ENCODE data around the gene BCL6B.

Gene BCL6B

DNA sequence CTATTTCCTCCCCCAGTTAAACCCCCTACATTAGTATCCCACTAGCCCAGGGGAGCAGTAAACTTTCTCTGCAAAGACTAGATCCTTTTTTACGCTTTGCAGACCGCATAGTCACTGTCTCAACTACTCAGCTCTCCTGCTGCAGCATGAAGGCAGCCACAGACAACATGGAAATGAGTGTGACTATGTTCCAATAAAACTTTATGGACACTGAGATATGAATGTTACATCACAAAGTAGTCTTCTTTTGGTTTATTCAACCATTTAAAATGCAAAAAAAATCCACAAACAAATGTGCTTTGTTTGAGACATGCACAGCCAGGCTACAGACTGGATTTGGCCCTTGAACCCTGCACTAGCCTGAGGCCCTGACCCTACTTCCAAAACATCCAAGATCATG is 12.3 kb upstream of the BCL6B start:
- no peak for DNase-seq

DNA sequence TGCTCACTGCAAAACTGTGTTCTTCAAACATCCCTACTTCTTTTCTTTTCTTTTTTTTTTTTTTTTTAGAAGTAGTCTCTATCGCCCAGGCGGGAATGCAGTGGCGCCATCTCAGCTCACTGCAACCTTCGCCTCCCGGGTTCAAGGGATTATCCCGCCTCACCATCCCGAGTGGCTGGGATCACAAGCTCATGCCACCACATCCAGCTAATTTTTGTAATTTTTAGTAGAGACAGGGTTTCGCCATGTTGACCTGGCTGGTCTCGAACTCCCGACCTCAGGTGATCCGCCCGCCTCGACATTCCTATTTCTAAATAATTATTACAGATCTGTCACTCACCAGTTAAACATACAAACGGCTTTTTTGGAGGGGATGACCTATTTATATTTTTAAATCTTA is 11.4 kb upstream of the BCL6B start:
- DNase-seq: no peak

GRCh38 chr17:7011942-7012254 is 11.0 kb upstream of the BCL6B start:
- DNase-seq: no peak

DNA sequence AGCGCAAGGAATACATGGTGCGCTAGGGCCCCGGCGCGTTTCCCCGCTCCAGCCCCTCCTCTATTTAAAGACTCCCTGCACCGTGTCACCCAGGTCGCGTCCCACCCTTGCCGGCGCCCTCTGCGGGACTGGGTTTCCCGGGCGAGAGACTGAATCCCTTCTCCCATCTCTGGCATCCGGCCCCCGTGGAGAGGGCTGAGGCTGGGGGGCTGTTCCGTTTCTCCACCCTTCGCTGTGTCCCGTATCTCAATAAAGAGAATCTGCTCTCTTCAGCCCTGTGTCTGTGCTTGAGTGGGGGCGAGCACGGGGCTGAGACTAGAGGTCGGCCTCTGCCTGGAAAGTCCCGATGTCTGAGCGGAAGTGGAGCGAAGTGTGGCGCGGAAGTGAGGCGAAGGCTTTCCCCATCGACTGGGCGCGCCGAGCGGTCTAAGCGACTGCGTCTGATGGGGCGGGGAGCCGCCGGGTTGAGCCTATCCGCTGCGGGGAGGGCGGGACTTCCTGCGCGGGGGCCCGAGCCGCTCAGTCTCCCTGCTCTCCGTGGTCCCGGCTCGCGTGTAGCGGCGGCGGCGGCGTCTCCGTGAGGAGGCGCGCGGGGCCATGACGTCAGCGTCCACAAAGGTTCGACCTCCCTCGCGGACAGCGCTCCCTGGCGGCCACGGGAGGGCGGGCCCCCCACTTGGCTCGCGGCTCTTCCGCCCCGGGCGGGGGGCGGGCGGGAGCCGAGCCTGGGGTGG is 8.4 kb upstream of the BCL6B start:
- DNase-seq: peak; percentile 96 to 98

GRCh38 chr17:7014995-7015958 is 7.6 kb upstream of the BCL6B start:
- DNase-seq: peak; percentile 59 to 79

- no peak for DNase-seq
Measured at GRCh38 chr17:7016418-7016817, 6.4 kb upstream of the BCL6B start.

- DNase-seq: no peak
Measured at GRCh38 chr17:7016886-7017826, 5.7 kb upstream of the BCL6B start.

DNA sequence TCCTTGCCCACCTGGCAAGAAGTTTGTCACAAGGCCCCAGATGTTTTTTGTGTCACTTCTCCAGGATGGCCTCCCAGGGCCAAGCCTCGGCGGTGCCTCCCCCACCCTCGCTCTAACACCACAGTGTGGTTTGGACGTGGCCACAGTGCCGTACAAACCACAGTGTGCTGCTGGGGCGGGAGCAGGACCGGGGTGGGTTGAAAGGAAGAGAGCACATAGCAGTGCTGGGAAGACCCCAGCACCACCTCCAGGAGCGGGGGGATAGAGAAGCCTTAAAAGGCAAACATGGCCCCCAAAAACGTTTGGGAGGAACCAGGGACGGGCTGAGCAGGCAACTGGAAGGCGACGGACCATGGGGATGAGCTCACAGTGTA is 5.0 kb upstream of the BCL6B start:
- no peak for DNase-seq

- no peak for DNase-seq
Measured at GRCh38 chr17:7018331-7018964, 4.4 kb upstream of the BCL6B start.

DNA sequence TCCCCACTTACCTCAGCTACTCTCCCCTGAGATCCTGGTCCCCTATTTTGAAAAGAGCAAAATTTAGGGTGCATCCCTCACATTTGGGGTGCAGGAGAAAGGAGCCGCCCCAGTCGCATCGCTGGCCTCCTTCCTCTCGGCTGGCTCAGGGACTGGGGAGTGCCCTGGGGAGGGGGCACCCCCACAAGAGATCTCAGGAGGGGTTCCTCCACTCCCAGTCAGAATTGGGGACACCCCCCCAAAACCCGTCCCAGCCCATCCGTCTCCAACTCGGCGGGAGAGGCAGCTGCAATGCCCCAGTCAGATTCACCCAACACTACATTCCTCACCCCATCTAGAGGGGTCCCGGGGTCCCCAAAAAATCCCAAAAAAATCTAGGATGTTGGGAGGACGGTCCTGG is 3.5 kb upstream of the BCL6B start:
- no peak for DNase-seq

- no peak for DNase-seq
Measured at GRCh38 chr17:7019839-7020519, 2.9 kb upstream of the BCL6B start.

DNA sequence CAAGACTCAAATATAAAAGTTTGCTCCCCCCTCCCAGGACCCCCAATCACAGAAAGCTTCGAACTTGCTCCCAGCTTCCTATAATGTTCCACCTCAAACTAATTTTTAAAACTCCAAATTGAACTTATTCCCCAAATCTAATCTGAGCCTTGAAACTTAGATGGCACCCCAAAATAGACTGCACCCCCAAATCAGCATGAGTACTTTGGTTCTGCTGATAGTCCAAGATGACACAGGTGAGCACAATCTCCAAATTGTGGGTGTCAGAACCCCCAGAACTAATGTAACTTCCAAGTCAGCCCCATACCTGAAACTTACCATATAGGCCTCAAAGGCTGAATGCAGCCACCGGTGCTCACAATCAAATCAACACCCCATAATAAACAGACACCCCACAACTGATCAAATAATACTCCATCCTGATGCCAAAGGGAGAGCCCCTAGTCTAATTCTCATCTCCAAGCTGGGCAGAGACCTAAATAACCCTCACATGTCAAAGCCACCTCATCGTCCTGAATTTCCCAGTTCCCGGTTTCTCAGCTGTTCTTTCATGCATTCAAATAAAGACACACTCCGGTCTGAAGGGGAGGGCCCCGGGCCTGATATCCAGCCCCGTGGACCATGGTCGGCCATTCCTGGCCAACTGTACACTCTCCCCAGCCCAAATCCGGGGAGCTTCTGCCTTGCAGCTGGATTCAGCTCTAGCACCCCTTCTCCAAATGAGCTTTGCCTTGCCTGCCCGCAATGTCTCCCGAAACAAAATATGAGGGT is 1.8 kb upstream of the BCL6B start:
- no peak for DNase-seq

DNA sequence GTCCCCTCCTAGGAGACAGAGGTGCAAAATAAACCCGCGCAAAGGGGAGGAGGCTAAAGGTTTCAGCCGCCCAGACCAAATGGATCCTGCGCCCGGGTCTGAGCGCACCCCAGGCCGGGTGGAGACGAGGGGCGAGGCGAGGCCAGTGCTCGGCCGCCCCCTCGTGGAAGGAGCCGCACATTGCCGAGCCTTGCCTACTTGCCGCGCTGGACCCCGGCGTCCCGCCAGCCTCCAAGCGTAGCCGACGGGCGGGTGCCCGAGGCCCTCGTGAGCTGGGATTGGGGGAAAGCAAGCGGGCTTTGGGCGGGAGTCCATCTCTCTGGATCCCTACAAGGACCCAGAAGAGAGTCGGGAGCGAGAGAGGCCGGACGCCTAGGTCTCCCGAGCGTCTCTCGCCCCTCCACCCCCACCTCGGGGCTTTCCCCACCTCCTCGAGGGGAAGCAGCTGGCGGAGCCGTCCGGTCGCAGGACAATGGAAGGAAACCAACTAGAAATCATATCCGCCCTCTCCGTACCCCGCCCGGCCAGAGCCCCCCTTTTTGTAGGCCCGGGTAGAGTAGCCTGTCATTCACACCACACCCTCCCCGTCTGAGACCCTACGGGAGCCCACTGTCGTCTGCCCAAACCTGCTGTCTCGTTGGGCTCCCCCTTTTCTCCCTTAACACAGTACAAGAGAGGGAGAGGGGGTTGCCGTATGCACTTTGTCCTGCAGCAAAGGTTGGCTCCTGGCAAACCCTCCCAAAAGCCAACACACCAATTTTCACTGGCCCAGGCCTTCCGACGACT is 664 bp upstream of the BCL6B start:
- DNase-seq: peak; percentile 65 to 80

DNA sequence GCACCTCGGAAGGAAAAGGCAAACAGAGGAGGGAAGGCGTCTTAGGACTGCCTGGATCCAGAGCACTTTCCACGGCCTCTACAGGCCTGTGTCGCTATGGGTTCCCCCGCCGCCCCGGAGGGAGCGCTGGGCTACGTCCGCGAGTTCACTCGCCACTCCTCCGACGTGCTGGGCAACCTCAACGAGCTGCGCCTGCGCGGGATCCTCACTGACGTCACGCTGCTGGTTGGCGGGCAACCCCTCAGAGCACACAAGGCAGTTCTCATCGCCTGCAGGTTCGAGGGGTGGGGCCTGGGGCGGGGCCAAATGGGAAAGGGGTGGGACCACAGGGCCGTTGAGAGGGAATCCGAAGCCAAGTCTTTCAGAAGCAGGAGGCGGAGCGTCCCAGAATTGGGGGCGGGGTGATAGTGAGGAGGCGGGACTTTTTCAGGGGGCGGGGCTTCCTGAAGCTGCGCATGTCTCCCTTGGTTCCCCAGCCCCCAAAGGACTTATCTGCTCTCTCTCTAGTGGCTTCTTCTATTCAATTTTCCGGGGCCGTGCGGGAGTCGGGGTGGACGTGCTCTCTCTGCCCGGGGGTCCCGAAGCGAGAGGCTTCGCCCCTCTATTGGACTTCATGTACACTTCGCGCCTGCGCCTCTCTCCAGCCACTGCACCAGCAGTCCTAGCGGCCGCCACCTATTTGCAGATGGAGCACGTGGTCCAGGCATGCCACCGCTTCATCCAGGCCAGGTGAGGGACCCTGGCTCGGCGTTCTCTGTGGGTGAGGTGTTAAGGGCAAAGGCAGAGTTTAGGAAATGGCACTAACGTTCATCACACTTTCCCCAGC is 939 bp downstream of the BCL6B start:
- DNase-seq: peak; percentile 92 to 95

DNA sequence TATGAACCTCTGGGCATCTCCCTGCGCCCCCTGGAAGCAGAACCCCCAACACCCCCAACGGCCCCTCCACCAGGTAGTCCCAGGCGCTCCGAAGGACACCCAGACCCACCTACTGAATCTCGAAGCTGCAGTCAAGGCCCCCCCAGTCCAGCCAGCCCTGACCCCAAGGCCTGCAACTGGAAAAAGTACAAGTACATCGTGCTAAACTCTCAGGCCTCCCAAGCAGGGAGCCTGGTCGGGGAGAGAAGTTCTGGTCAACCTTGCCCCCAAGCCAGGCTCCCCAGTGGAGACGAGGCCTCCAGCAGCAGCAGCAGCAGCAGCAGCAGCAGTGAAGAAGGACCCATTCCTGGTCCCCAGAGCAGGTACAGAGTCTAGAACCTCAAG is 1.5 kb downstream of the BCL6B start:
- no peak for DNase-seq

- DNase-seq: no peak
Measured at GRCh38 chr17:7025245-7025644, 2.4 kb downstream of the BCL6B start.

GRCh38 chr17:7026471-7027115 is 3.7 kb downstream of the BCL6B start:
- DNase-seq: no peak

- no peak for DNase-seq
Measured at GRCh38 chr17:7027335-7027734, 4.5 kb downstream of the BCL6B start.

DNA sequence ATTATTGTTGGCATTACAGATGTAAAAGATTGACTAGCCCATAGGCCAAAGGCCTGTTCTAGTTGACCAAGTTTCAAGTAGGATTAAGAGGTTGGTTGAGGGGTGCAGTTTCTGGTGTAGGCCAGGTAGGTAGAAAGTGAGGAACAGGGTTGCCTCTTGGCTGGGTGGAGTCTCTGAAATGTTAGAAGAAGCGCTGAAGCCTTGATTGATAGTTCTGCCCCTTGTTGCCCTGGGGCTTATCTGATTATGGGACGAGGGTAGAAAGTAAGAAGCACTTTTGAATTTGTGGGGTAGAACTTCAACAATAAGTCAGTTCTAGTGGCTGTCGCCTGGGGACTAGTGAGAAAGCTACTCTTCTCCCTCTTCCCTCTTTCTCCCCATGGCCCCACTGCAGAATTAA is 6.2 kb downstream of the BCL6B start:
- DNase-seq: no peak

Data from stimulated activated CD4-positive, alpha-beta T cell treated with anti-CD3 and anti-CD28 coated beads, Interleukin-4, amount 100 ng/mL, for 4 hours (primary cell).